DND-41 (cell line): Measurements from ENCODE around the gene RGS8.

Experiments used
- CTCF ChIP-seq: IDR thresholded peaks from 2 replicates; pipeline ENCODE4 v1.5.1; 2012; ENCODE audit warnings: borderline replicate concordance, low read length, moderate library complexity, mild to moderate bottlenecking; ENCODE audit not compliant: poor library complexity, severe bottlenecking; ENCODE audit errors: extremely low read depth
- EZH2 ChIP-seq: IDR thresholded peaks from 3 replicates; pipeline ENCODE4 v1.6.1; 2012; ENCODE audit warnings: borderline replicate concordance, low read depth, mild to moderate bottlenecking, moderate library complexity, low read length, inconsistent platforms; ENCODE audit not compliant: severe bottlenecking

- TF ChIP-seq CTCF (peak; percentile 47), EZH2 (no peak)
Measured at GRCh38 chr1:182718311-182718710, 33.9 kb upstream of the RGS8 start.
